Activated CD8-positive, alpha-beta memory T cell treated with anti-CD3 and anti-CD28 coated beads for 4 hours (primary cell): ENCODE results near the gene INSIG1.

Source experiments
- DNase-seq, 2 donors: peaks; one replicate each; pipeline ENCODE4 v3.0.0-alpha.2; 2020; ENCODE audit warnings: low read depth in 2 of 2

INSIG1 gene

GRCh38 chr7:155303039-155303593 lies 5.4 kb downstream of the INSIG1 start:
- no peak for DNase-seq

- DNase-seq = no peak
These were observed 6.2 kb downstream of the INSIG1 start for GRCh38 chr7:155303897-155304296.

GRCh38 chr7:155305231-155305904 lies 7.7 kb downstream of the INSIG1 start:
- DNase-seq = no peak

- DNase-seq = no peak
These were observed 9.2 kb downstream of the INSIG1 start for GRCh38 chr7:155306673-155307470.

- DNase-seq = no peak
These were observed 10.8 kb downstream of the INSIG1 start for GRCh38 chr7:155308330-155309020.

- no peak for DNase-seq
These were observed 11.3 kb downstream of the INSIG1 start for GRCh38 chr7:155309021-155309338.

GRCh38 chr7:155310425-155311114 lies 12.9 kb downstream of the INSIG1 start:
- no peak for DNase-seq

- no peak for DNase-seq
These were observed 14.3 kb downstream of the INSIG1 start for GRCh38 chr7:155311826-155312537.

- DNase-seq = no peak
These were observed 15.0 kb downstream of the INSIG1 start for GRCh38 chr7:155312633-155313032.

GRCh38 chr7:155313096-155313495 lies 15.4 kb downstream of the INSIG1 start:
- DNase-seq = no peak

- no peak for DNase-seq
These were observed 18.3 kb downstream of the INSIG1 start for GRCh38 chr7:155315977-155316376.

GRCh38 chr7:155316427-155317113 lies 18.9 kb downstream of the INSIG1 start:
- no peak for DNase-seq

- DNase-seq = no peak
These were observed 19.4 kb downstream of the INSIG1 start for GRCh38 chr7:155317114-155317434.

- no peak for DNase-seq
These were observed 20.6 kb downstream of the INSIG1 start for GRCh38 chr7:155318245-155318644.

GRCh38 chr7:155322530-155322929 lies 24.9 kb downstream of the INSIG1 start:
- no peak for DNase-seq

GRCh38 chr7:155323001-155323638 lies 25.4 kb downstream of the INSIG1 start:
- DNase-seq = no peak

GRCh38 chr7:155324012-155324917 lies 26.6 kb downstream of the INSIG1 start:
- DNase-seq = no peak

GRCh38 chr7:155324918-155325235 lies 27.2 kb downstream of the INSIG1 start:
- no peak for DNase-seq

GRCh38 chr7:155326385-155326784 lies 28.7 kb downstream of the INSIG1 start:
- no peak for DNase-seq
